Adipocyte (in vitro differentiated cells): ENCODE results near the gene RPL28.

Source experiments
- DNase-seq: peaks from one replicate; pipeline ENCODE4 v3.0.0-alpha.2; 2015; ENCODE audit warnings: low read depth
- H3K27me3 ChIP-seq: replicated peaks from 2 replicates; pipeline ENCODE4 v1.7.0; 2013; ENCODE audit warnings: mild to moderate bottlenecking, low read length, moderate library complexity; ENCODE audit not compliant: control insufficient read depth, insufficient read depth
- H3K36me3 ChIP-seq: 2 replicates; pipeline ENCODE4 v1.7.0; 2013; ENCODE audit warnings: low read length, mild to moderate bottlenecking, moderate library complexity; ENCODE audit not compliant: control insufficient read depth, insufficient read depth, severe bottlenecking
- H3K4me1 ChIP-seq: 2 replicates; pipeline ENCODE4 v1.7.0; 2013; ENCODE audit warnings: mild to moderate bottlenecking, low read length, moderate library complexity; ENCODE audit not compliant: control insufficient read depth, insufficient read depth
- H3K4me3 ChIP-seq: 2 replicates; pipeline ENCODE4 v1.7.0; 2013; ENCODE audit warnings: mild to moderate bottlenecking, low read length, moderate library complexity
- H3K9ac ChIP-seq: 2 replicates; pipeline ENCODE4 v1.7.0; 2013; ENCODE audit warnings: mild to moderate bottlenecking, low read length, moderate library complexity
- H3K9me3 ChIP-seq: 2 replicates; pipeline ENCODE4 v1.7.0; 2013; ENCODE audit warnings: mild to moderate bottlenecking, low read length, moderate library complexity; ENCODE audit not compliant: control insufficient read depth

RPL28 gene

GRCh38 chr19:55345818-55346724 is 39.7 kb upstream of the RPL28 start:
- Histone ChIP-seq H3K27me3 (peaks cover 3% of the 10 kb centered on the region), H3K4me1 (peaks cover 18% of the 10 kb centered on the region), H3K36me3 (peaks cover 13% of the 10 kb centered on the region), H3K9me3 (no peaks in the 10 kb centered on the region), H3K4me3 (no peak overlapping the region), H3K9ac (peak overlapping the region; percentile 51)
- DNase-seq = no peak

GRCh38 chr19:55346725-55347441 is 38.8 kb upstream of the RPL28 start:
- no peak for DNase-seq
- no peaks in the 10 kb centered on the region for H3K9me3 ChIP-seq
- H3K27me3 ChIP-seq = peaks cover 12% of the 10 kb centered on the region
- H3K4me3 ChIP-seq = no peak overlapping the region
- H3K4me1 ChIP-seq = peaks cover 15% of the 10 kb centered on the region
- no peak overlapping the region for H3K9ac ChIP-seq
- peaks cover 13% of the 10 kb centered on the region for H3K36me3 ChIP-seq

- Histone ChIP-seq H3K4me1 (peaks cover 15% of the 10 kb centered on the region), H3K9ac (no peak overlapping the region)
- no peak for DNase-seq
Measured at GRCh38 chr19:55347442-55348009, 38.2 kb upstream of the RPL28 start.

GRCh38 chr19:55348317-55349034 is 37.3 kb upstream of the RPL28 start:
- H3K9me3 ChIP-seq = no peaks in the 10 kb centered on the region
- H3K4me3 ChIP-seq = no peak overlapping the region

More at GRCh38 chr19:55347442-55348009, 38.2 kb upstream of the RPL28 start:
- Histone ChIP-seq H3K4me3 (no peak overlapping the region), H3K36me3 (peaks cover 13% of the 10 kb centered on the region), H3K27me3 (peaks cover 18% of the 10 kb centered on the region), H3K9me3 (no peaks in the 10 kb centered on the region)

GRCh38 chr19:55350620-55351315 is 35.0 kb upstream of the RPL28 start:
- no peak for DNase-seq
- Histone ChIP-seq H3K9me3 (no peaks in the 10 kb centered on the region), H3K9ac (no peak overlapping the region), H3K36me3 (no peaks in the 10 kb centered on the region), H3K4me1 (peaks cover 8% of the 10 kb centered on the region), H3K4me3 (no peak overlapping the region), H3K27me3 (peaks cover 33% of the 10 kb centered on the region)

More at GRCh38 chr19:55348317-55349034, 37.3 kb upstream of the RPL28 start:
- peaks cover 4% of the 10 kb centered on the region for H3K36me3 ChIP-seq
- no peak overlapping the region for H3K9ac ChIP-seq
- peaks cover 28% of the 10 kb centered on the region for H3K27me3 ChIP-seq
- DNase-seq = no peak
- peaks cover 15% of the 10 kb centered on the region for H3K4me1 ChIP-seq

- Histone ChIP-seq H3K27me3 (peaks cover 34% of the 10 kb centered on the region), H3K9ac (no peak overlapping the region), H3K4me1 (no peaks in the 10 kb centered on the region), H3K9me3 (no peaks in the 10 kb centered on the region), H3K4me3 (no peak overlapping the region), H3K36me3 (no peaks in the 10 kb centered on the region)
- DNase-seq = no peak
Measured at GRCh38 chr19:55352040-55352439, 33.7 kb upstream of the RPL28 start.

- no peak overlapping the region for H3K4me3 ChIP-seq
- no peak for DNase-seq
Measured at GRCh38 chr19:55352549-55353145, 33.1 kb upstream of the RPL28 start.

GRCh38 chr19:55353356-55353802 is 32.4 kb upstream of the RPL28 start:
- Histone ChIP-seq H3K27me3 (peaks cover 37% of the 10 kb centered on the region), H3K9me3 (no peaks in the 10 kb centered on the region), H3K4me1 (no peaks in the 10 kb centered on the region), H3K36me3 (no peaks in the 10 kb centered on the region), H3K9ac (no peak overlapping the region), H3K4me3 (peak overlapping the region; percentile 54)
- DNase-seq = no peak

More at GRCh38 chr19:55352549-55353145, 33.1 kb upstream of the RPL28 start:
- H3K9me3 ChIP-seq = no peaks in the 10 kb centered on the region
- no peaks in the 10 kb centered on the region for H3K36me3 ChIP-seq
- H3K9ac ChIP-seq = no peak overlapping the region
- H3K4me1 ChIP-seq = no peaks in the 10 kb centered on the region
- H3K27me3 ChIP-seq = peaks cover 37% of the 10 kb centered on the region

- Histone ChIP-seq H3K9ac (no peak overlapping the region), H3K4me1 (no peaks in the 10 kb centered on the region), H3K4me3 (peak overlapping the region; percentile 54), H3K9me3 (no peaks in the 10 kb centered on the region), H3K36me3 (no peaks in the 10 kb centered on the region), H3K27me3 (peaks cover 37% of the 10 kb centered on the region)
- peak; percentile 74 for DNase-seq
Measured at GRCh38 chr19:55353803-55354697, 31.7 kb upstream of the RPL28 start.
